G401 (cell line): ENCODE measurements around the gene MAVS. TPM values are rescaled to one million over a fixed set of nuclear protein-coding genes. Genes with fewer than 3 reads are reported as not detected.
"Not testable (repeated sequence)": the region's sequence is repeated elsewhere in the genome, so short reads cannot be mapped to it uniquely, and the experiment has no call there.

Experiments
- DNase-seq: peaks from one replicate; pipeline ENCODE4 v3.0.0-alpha.2; 2015; ENCODE audit warnings: low spot score
- in situ Hi-C: cut with HindIII; loops from 2 replicates; pipeline ENCODE4 v1.10.0; 2016; ENCODE audit warnings: low sequenced_read_pairs, mixed read lengths
- total RNA-seq: library from RNA; depleted of rRNA; stranded (reverse); fragments of >200 nt; shearing (Covaris generic); gene quantifications from 2 replicates; pipeline ENCODE4 v1.2.3, GENCODE V29; 2014

MAVS gene
- total RNA-seq, 1 experiment from 2014 or later: 16.3 TPM

DNA sequence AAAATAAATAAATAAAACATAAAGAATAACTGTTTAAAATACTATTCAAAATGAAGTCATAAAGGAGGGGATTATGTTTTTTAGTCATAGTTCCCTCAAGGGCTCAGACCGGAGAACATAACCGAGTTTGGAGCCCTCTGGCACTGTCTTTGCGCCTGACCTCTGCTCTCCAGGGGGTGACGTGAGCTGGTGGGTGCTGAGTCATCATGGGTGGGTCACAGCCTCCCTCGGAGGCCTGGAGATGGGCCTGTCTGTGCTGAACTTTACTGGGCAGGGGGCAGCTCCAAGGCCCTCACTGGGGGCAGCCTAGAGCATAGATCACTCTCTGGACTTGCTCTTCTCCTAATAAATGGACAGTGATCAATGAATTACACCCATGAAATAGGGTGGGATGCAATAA is 3.1 kb upstream of the MAVS start:
- in situ Hi-C loops: no loop called here
- no peak for DNase-seq

DNA sequence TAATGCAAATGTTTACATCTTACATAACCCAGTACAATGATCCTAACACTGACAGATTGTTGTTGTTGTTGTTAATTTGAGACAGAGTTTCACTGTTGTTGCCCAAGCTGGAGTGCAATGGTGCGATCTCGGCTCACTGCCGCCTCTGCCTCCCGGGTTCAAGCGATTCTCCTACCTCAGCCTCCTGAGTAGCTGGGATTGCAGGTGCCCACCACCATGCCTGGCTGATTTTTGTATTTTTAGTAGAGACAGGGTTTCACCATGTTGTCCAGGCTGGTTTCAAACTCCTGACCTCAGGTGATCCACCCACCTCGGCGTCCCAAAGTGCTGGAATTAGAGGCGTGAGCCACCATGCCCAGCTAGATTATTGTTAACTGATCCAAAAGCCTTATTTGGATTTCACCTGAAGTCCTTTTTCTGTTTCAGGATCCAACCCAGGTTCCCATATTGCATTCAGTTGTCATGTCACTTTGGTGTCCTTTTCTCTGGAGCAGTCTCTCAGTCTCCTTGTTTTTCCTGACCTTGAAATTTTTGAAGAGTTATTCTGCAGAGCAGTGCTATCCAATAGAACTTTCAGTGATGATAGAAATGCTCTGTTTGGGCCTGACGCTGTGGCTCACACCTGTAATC is 2.5 kb upstream of the MAVS start:
- in situ Hi-C loops, DNase-seq: not testable (repeated sequence)

DNA sequence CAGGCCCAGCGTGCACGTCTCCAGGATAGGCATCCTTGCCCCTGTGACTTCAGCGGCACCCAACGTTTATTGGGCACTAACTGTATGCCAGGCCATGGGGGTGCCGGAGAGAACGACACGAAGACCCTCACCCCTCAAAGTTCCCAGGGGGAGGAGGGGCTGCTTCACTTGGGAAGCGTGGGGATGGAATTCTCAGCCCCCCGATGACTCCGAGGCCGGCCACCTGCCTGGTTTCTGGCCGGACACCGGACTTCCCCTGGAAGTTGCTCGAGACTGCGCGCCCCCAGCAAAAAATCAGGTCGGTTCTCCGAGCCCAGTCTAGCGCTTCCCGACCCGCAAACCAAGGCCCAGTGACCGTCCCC is 275 bp upstream of the MAVS start:
- in situ Hi-C loops: no loop called here
- DNase-seq: no peak

DNA sequence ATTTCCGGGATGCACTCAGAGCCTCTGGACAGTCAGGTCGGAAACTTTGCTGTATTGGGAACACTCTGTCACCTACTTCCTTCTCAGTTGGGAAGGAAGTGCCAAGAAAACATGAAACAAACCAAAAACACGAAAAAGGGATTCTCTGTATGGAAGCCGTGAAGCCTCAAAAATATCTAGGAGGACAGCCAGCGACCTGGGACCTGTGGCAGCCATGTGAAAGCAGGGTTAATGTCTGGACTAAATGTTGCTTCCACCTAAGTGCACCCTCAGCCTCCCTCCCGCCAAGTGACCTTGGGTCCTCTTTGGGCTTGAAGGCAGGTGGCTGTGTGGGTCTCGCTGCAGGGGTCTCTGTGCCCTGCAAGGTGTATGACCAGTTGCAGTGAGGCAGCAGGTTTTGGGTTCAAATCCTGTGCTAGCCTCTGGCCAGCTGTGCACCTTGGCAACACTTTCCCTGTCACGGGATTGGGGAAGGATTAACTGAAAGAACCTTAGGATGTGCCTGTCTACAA is 851 bp downstream of the MAVS start:
- in situ Hi-C loops: no loop called here
- peak; percentile 49 for DNase-seq

DNA sequence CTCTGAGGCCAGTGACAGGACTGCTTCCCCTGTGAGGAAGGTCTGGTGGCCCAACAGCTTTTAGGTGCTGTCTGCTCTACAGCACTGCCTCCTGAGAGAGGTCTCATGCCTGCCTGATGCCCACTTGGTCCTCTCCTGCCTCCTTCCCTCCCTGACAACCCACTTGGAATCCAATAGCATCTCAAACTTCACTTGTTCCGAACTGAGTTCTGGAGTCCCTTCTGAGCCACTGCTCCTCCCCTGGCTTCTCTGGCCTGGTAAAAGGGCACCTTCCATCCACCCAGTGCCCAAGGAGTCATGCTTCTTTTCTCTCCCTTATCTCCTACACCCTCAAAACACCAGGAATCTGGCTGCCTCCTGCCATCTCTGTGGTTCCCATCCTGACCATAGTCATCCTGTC is 1.9 kb downstream of the MAVS start:
- in situ Hi-C loops: no loop called here
- no peak for DNase-seq

DNA sequence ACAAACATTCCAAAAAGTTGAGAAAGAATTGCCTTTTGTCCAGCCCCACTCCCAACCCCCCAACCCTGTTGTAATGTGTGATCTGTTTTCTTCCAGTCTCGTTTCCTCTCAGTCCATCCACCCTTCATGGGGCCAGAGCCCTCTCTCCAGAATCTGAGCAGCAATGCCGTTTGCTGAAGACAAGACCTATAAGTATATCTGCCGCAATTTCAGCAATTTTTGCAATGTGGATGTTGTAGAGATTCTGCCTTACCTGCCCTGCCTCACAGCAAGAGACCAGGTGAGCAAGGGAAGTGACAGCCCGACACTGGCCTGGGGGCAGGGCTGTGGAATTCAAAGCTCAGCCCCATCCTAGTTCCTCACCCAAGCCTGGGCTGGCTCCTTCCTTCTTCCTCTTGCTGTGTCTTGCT is 7.8 kb downstream of the MAVS start:
- in situ Hi-C loops: no loop called here
- no peak for DNase-seq

DNA sequence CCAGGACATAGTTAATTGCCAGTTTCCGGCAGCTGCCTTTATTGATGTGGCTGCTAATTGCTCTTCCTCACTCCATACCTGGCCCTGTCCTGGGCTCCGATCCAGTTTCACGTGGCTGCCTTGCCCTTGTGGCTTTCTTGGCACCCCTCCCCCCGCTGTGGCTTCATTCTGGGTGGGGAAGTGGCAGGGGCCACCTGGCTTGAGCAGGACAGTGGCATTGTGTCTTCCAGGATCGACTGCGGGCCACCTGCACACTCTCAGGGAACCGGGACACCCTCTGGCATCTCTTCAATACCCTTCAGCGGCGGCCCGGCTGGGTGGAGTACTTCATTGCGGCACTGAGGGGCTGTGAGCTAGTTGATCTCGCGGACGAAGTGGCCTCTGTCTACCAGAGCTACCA is 10.8 kb downstream of the MAVS start:
- in situ Hi-C loops: no loop called here
- peak; percentile 58 for DNase-seq

DNA sequence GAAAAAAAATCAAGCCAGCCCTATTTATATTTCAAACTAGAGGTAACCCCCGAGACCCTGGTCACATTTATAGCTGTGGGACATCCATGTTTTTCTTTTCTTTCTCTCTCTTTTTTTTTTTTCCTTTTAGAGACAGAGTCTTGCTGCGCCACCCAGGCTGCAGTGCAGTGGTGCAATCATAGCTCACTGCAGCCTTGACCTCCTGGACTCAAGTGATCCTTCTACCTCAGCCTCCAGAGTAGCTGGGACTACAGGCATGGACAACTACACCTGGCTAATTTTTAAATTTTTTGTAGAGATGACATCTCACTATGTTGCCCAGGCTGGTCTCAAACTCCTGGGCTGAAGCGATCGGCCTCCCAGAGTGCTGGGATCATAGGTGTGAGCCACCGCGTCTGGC is 12.1 kb downstream of the MAVS start:
- no peak for DNase-seq
- in situ Hi-C loops: no loop called here

DNA sequence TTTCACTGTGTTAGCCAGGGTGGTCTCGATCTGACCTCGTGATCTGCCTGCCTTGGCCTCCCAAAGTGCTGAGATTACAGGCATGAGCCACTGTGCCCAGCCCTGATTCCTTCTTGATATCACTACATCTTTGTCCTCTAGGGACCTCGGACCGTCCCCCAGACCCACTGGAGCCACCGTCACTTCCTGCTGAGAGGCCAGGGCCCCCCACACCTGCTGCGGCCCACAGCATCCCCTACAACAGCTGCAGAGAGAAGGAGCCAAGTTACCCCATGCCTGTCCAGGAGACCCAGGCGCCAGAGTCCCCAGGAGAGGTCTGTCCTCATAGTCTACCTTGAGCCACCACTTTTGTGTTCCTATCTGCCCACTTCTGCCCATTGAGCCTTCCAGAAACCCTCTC is 14.6 kb downstream of the MAVS start:
- DNase-seq: no peak
- in situ Hi-C loops: no loop called here

DNA sequence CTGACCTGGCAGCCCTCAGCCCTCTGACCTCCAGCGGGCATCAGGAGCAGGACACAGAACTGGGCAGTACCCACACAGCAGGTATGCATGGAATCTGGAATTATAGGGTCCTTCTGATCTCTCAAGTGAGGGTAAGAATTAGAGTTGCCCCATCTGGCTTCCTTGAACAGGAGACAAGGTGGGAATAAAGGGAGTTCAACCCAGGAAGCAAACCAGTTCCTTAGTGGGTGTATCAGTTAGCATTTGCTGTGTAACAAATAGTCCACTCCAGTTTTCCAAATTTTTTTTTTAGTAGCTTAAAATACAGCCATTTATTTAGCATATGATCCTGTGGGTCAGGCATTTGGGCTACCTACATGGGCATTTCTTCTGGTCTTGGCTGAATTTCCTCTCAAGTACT is 15.7 kb downstream of the MAVS start:
- DNase-seq: no peak
- in situ Hi-C loops: no loop called here

DNA sequence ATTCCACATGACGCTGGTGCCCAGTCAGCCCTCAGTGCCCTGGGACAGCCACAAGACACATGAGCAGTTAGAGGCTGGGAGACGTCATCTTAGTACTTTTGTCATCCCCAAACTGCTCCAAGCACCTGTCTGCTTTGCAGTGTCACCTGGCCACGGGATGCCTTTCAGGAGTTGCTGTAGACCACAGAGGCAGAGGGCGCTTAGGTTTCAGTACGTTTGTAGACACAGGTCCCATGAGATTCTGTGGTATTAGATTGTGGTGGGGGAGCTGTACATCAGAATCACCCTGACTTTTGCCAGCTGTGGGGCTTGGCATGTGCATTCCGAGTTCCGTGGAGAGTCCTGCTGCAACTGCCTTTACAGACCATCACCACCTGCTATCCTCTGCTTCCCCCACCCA is 16.7 kb downstream of the MAVS start:
- DNase-seq: no peak
- in situ Hi-C loops: no loop called here

DNA sequence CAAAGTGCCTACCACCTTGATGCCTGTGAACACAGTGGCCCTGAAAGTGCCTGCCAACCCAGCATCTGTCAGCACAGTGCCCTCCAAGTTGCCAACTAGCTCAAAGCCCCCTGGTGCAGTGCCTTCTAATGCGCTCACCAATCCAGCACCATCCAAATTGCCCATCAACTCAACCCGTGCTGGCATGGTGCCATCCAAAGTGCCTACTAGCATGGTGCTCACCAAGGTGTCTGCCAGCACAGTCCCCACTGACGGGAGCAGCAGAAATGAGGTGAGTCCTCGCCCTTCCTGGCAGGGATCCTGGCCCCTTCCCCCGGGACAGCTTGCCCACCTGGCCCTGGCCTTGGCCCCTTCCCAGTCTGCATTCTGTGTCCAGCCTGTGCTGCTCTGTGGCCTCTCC is 17.9 kb downstream of the MAVS start:
- in situ Hi-C loops: no loop called here
- peak; percentile 59 for DNase-seq

DNA sequence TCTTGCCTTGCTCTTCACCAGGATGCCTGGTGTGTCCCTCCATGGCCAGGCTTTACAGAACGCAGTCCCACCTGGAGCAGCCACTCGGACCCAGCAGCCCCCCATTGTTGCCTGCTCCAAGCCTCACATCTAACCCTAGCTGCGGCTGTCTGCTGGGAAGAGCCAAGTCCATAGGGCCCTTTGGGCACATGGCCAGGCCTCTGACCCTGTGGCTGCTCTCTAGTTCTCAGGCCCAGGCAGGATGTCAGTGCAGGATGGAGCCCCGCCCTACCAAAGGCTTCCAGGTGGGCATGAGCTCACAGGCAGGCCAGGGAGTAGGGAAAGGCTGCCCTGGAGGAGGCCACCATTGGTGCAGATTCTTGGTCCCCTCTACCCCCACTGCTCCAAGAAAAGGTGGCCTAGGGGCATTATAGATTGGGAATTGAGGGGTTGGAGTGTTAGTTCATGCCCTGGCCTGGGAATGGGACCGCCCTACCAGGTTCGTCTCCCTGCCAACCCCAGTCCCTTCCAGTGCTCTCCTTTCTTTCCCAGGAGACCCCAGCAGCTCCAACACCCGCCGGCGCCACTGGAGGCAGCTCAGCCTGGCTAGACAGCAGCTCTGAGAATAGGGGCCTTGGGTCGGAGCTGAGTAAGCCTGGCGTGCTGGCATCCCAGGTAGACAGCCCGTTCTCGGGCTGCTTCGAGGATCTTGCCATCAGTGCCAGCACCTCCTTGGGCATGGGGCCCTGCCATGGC is 18.7 kb downstream of the MAVS start:
- no peak for DNase-seq
- in situ Hi-C loops: no loop called here

DNA sequence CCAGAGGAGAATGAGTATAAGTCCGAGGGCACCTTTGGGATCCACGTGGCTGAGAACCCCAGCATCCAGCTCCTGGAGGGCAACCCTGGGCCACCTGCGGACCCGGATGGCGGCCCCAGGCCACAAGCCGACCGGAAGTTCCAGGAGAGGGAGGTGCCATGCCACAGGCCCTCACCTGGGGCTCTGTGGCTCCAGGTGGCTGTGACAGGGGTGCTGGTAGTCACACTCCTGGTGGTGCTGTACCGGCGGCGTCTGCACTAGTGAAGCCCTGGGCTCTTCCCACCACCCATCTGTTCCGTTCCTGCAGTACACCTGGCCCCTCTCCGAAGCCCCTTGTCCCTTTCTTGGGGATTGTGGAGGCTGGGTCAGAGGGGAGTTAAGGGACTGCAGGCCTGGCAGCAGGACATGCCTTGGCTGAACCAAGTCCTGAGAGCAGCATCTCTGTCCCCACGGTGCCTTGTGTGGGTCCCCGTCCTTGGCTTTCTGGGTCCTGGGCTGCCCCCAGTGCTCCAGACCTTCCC is 19.3 kb downstream of the MAVS start:
- in situ Hi-C loops: no loop called here
- no peak for DNase-seq

DNA sequence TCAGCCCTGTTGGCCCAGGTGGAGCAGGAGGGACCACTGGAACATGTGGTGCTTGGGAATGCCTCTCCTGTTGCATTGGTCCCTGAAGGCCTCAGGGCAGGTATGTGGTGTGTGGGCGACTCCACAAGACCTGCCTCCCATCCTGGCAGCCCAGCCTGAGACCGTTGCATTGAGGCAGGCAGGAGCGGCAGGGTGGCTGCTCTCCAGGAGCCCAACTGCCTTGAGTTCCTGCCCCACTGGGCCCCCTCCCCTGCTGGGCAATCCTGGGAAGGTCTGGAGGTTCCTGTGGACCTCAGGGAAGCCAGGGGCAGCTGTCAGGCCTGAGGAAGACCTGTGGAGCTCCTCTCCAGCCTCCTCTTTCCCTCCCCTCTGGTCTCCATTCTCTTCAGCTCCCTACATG is 19.8 kb downstream of the MAVS start:
- in situ Hi-C loops: no loop called here
- no peak for DNase-seq

DNA sequence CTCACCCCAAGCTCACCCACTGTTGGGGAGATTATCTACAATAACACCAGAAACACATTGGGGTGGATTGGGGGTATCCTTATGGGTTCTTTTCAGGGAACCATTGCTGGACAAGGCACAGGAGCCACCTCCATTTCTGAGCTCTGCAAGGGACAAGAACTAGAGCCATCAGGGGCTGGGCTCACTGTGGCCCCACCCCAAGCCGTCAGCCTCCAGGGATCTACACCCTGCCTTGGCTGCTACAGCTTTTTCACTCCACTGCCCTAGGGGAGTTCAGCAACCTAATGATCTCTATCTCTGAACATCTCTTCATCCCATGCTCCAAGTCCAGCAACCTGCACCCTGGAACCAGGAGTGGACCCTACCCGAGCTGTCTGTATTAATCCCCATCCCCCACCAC is 21.2 kb downstream of the MAVS start:
- in situ Hi-C loops: no loop called here
- DNase-seq: no peak

DNA sequence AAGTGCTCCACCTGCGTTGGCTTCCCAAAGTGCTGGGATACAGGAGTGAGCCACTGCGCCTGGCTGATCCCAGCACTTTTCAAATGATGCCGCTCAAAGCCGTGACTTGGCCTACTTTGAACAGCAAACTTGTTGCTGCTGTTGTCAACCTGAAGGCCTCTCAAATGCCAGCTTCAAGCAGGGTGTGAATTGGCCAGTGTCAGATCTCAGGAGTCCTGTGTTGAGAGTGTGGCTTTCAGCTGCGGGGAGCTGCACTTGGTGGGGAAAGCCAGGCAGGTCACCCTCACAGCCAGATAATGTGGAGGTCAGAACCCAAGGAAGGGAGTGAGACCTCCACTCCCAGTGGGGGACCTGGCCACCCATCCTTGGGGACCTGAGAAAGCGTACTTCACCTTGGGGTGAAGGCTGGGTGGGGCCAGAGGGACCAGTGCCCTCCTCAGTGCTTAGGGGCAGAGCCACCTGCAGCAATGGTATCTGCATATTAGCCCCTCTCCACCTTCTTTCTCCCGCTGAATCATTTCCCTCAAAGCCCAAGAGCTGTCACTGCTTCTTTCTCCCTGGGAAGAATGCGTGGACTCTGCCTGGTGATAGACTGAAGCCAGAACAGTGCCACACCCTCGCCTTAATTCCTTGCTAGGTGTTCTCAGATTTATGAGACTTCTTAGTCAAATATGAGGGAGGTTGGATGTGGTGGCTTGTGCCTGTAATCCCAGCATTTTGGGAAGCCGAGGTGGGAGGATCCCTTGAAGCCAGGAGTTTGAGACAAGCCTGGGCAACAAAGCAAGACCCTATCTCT is 23.4 kb downstream of the MAVS start:
- DNase-seq: no peak
- in situ Hi-C loops: no loop called here

DNA sequence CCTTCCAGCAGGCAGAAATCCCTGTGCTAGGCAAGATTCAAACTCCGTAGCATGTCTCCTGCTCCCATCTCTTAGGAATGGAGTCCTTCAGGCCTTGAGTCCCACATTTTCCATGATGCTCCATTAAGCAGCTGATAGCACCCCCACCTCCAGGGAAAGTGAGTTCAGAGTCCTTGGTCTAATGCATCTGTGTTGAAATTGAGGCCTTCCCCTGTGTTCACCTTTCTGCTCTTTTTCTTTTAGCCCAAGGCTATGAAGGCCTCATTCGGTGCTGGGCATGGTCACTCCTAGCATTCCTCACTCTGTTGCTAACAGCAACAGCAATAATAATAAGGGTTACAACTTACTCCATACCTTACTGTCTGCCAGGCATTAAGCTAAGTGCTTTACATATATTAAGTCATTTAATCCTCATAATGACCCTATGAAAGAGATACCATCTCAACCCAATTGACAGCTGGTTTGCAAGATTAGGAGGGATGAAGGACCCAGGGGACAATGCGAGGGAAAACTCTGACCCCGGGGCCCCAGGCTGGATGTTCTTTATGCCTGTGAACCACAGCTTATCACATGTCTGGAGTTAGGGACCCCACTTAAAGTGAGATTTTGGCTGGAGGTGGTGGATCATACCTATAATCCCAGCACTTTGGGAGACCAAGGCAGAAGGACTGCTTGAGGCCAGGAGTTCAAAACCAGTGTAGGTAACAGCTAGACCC is 25.1 kb downstream of the MAVS start:
- in situ Hi-C loops: no loop called here
- DNase-seq: no peak

DNA sequence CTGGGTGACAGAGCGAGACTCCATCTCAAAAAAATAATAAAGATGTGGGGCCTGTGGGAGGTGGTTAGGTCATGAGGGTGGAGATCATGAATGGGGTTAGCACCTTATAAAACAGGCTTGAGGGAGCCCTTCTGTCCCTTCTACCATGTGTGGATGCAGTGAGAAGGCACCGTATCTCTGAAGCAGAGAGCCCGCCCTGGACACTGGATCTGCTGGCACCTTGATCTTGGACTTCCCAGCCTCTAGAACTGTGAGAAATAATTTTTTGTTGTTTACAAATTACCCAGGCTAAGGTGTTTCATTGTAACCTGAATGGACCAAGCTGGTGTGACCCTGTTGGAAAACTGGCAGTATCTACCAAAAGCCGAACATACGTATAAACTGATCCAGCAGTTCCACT is 26.9 kb downstream of the MAVS start:
- DNase-seq: no peak
- in situ Hi-C loops: no loop called here
